H1 (cell line): ENCODE measurements around the gene AIF1L. TPM values are rescaled to one million over a fixed set of nuclear protein-coding genes. Genes with fewer than 3 reads are reported as not detected.

Experiments
- CTCF ChIA-PET: fragments of 300-600 bp; sonication (Branson Sonifier 250); formaldehyde crosslinking; loops from one replicate; lab custom pipeline; 2021; ENCODE audit not compliant: partially characterized antibody; lab: Charles Lee
- POLR2A ChIA-PET: fragments of 300-600 bp; sonication (Branson Sonifier 250); formaldehyde crosslinking; loops from one replicate; lab custom pipeline; 2021; ENCODE audit warnings: inconsistent platforms; ENCODE audit not compliant: partially characterized antibody; lab: Charles Lee
- DNase-seq, 2 experiments: peaks; one replicate each; pipeline versions ENCODE4 v3.0.0 to v3.0.0-alpha.2; 2010 to 2022; ENCODE audit warnings: low spot score in 2 of 2, low read depth in 1 of 2, mixed read lengths in 1 of 2
- FAIRE-seq: peaks from 2 replicates; lab custom pipeline; 2011; peaks lifted over from hg19 to GRCh38; lab: Jason Lieb, UNC
- H2AFZ ChIP-seq: 2 replicates; pipeline ENCODE4 v1.8.1; 2012; ENCODE audit warnings: low read length, inconsistent platforms
- H2AK5ac ChIP-seq: 2 replicates; pipeline ENCODE4 v1.6.1; 2013; ENCODE audit warnings: low read depth, low read length
- H2BK120ac ChIP-seq: replicated peaks from 2 replicates; pipeline ENCODE3; 2013; ENCODE audit warnings: low read depth, low read length, inconsistent platforms
- H2BK12ac ChIP-seq: 2 replicates; pipeline ENCODE4 v1.6.1; 2013; ENCODE audit warnings: low read depth, low read length
- H2BK15ac ChIP-seq: 2 replicates; pipeline ENCODE4 v1.6.1; 2013; ENCODE audit warnings: low read length
- H2BK20ac ChIP-seq: 2 replicates; pipeline ENCODE4 v1.6.1; 2013; ENCODE audit warnings: low read length
- H2BK5ac ChIP-seq: 2 replicates; pipeline ENCODE4 v1.6.1; 2013; ENCODE audit warnings: low read depth, low read length
- H3K14ac ChIP-seq: 2 replicates; pipeline ENCODE4 v1.6.1; 2013; ENCODE audit warnings: inconsistent platforms; ENCODE audit not compliant: insufficient read length
- H3K18ac ChIP-seq: 2 replicates; pipeline ENCODE4 v1.6.1; 2013; ENCODE audit warnings: low read length; ENCODE audit errors: extremely low read depth
- H3K23ac ChIP-seq: 2 replicates; pipeline ENCODE4 v1.6.1; 2013; ENCODE audit warnings: inconsistent platforms; ENCODE audit not compliant: insufficient read length
- H3K23me2 ChIP-seq: 2 replicates; pipeline ENCODE4 v1.6.1; 2013; ENCODE audit warnings: low read depth, low read length
- H3K27ac ChIP-seq: 2 replicates; pipeline ENCODE4 v1.6.1; 2011; ENCODE audit warnings: low read depth, low read length, inconsistent platforms
- H3K27me3 ChIP-seq, 4 experiments: replicated peaks in 1 of 4; 1 replicate in 1 of 4; 2 replicates in 3 of 4; pipeline versions ENCODE4 v1.6.1 to v1.8.1; 2011 to 2013; ENCODE audit warnings: low read length in 3 of 4, mild to moderate bottlenecking in 3 of 4, inconsistent platforms in 2 of 4, mixed read lengths in 2 of 4, moderate library complexity in 1 of 4; ENCODE audit not compliant: control insufficient read depth in 3 of 4, insufficient read depth in 3 of 4; ENCODE audit errors: extremely low read depth in 1 of 4
- H3K36me3 ChIP-seq, 4 experiments: 2 replicates each; pipeline versions ENCODE4 v1.6.1 to v1.8.1; 2011 to 2013; ENCODE audit warnings: mild to moderate bottlenecking in 4 of 4, low read length in 3 of 4, moderate library complexity in 2 of 4, control low read depth in 1 of 4, inconsistent platforms in 1 of 4; ENCODE audit not compliant: insufficient read depth in 4 of 4, control insufficient read depth in 2 of 4
- H3K4ac ChIP-seq: replicated peaks from 2 replicates; pipeline ENCODE3; 2013; ENCODE audit warnings: low read length, low read depth, mixed read lengths, inconsistent platforms; ENCODE audit not compliant: insufficient read length
- H3K4me1 ChIP-seq, 4 experiments: replicated peaks in 1 of 4; 1 replicate in 1 of 4; 2 replicates in 3 of 4; pipeline versions ENCODE4 v1.6.1 to v1.8.1; 2011 to 2013; ENCODE audit warnings: low read length in 3 of 4, inconsistent platforms in 2 of 4, mixed read lengths in 1 of 4; ENCODE audit not compliant: insufficient read depth in 4 of 4, control insufficient read depth in 3 of 4
- H3K4me2 ChIP-seq, 2 experiments: 2 replicates each; pipeline versions ENCODE4 v1.6.1 to v1.8.1; 2011 to 2013; ENCODE audit warnings: low read depth in 2 of 2, low read length in 2 of 2, control low read depth in 1 of 2, inconsistent platforms in 1 of 2, mild to moderate bottlenecking in 1 of 2; ENCODE audit not compliant: insufficient read depth in 1 of 2
- H3K4me3 ChIP-seq, 4 experiments: fragments of 200-600, 300-600 bp in 1 of 4; sonication (generic), shearing (Covaris generic), sonication (Bioruptor Twin) in 1 of 4; 2 replicates each; pipeline versions ENCODE4 v1.5.1 to v1.8.1; 2011 to 2016; ENCODE audit warnings: low read length in 4 of 4, low read depth in 3 of 4, control low read depth in 2 of 4, inconsistent platforms in 2 of 4, mild to moderate bottlenecking in 2 of 4, mixed read lengths in 1 of 4, moderate library complexity in 1 of 4; ENCODE audit not compliant: insufficient read depth in 2 of 4; ENCODE audit errors: extremely low read depth in 1 of 4
- H3K56ac ChIP-seq: replicated peaks from 2 replicates; pipeline ENCODE3; 2013; ENCODE audit warnings: low read depth, mild to moderate bottlenecking, mixed read lengths, low read length, inconsistent platforms; ENCODE audit not compliant: insufficient read length
- H3K79me1 ChIP-seq: 2 replicates; pipeline ENCODE4 v1.6.1; 2013; ENCODE audit warnings: low read depth, low read length, control low read depth
- H3K79me2 ChIP-seq, 2 experiments: 2 replicates each; pipeline versions ENCODE4 v1.6.1 to v1.8.1; 2012 to 2013; ENCODE audit warnings: low read length in 2 of 2, mild to moderate bottlenecking in 2 of 2, inconsistent platforms in 1 of 2; ENCODE audit not compliant: insufficient read depth in 2 of 2, control insufficient read depth in 1 of 2
- H3K9ac ChIP-seq, 4 experiments: replicated peaks in 1 of 4; 1 replicate in 1 of 4; 2 replicates in 3 of 4; pipeline versions ENCODE4 v1.6.1 to v1.8.1; 2011 to 2013; ENCODE audit warnings: low read depth in 3 of 4, low read length in 3 of 4, control low read depth in 2 of 4, mild to moderate bottlenecking in 2 of 4, moderate library complexity in 2 of 4, inconsistent platforms in 1 of 4; ENCODE audit errors: extremely low read depth in 1 of 4
- H3K9me3 ChIP-seq, 2 experiments: 2 replicates each; pipeline versions ENCODE4 v1.6.1 to v1.8.1; 2012 to 2013; ENCODE audit warnings: mild to moderate bottlenecking in 2 of 2, moderate library complexity in 2 of 2, control low read depth in 1 of 2, inconsistent platforms in 1 of 2, low read depth in 1 of 2, low read length in 1 of 2, mixed read lengths in 1 of 2; ENCODE audit not compliant: insufficient read depth in 2 of 2
- H4K20me1 ChIP-seq, 2 experiments: replicated peaks in 1 of 2; 2 replicates each; pipeline versions ENCODE3 to v1.8.1; 2011 to 2013; ENCODE audit warnings: inconsistent platforms in 2 of 2, low read length in 2 of 2, mild to moderate bottlenecking in 1 of 2; ENCODE audit not compliant: insufficient read depth in 2 of 2, control insufficient read depth in 1 of 2
- H4K5ac ChIP-seq: 2 replicates; pipeline ENCODE4 v1.6.1; 2013; ENCODE audit warnings: low read length, low read depth, mixed read lengths, inconsistent platforms; ENCODE audit not compliant: insufficient read length
- H4K8ac ChIP-seq: 2 replicates; pipeline ENCODE4 v1.8.0; 2013; ENCODE audit warnings: mild to moderate bottlenecking, moderate library complexity, low read length, inconsistent platforms; ENCODE audit not compliant: insufficient read depth; ENCODE audit errors: extremely low read depth
- H4K91ac ChIP-seq: replicated peaks from 2 replicates; pipeline ENCODE3; 2013; ENCODE audit warnings: low read length, mixed read lengths, inconsistent platforms; ENCODE audit not compliant: insufficient read length
- BACH1 ChIP-seq: IDR thresholded peaks from 2 replicates; pipeline ENCODE4 v1.6.1; 2012; ENCODE audit warnings: low read length, improper control_type of control experiment
- CHD2 ChIP-seq: IDR thresholded peaks from 2 replicates; pipeline ENCODE4 v1.6.1; 2012; ENCODE audit warnings: low read length, improper control_type of control experiment
- EZH2 ChIP-seq: fragments of 200-600 bp; sonication (generic); IDR thresholded peaks from 2 replicates; pipeline ENCODE4 v1.7.1; 2012; ENCODE audit warnings: low read depth, mild to moderate bottlenecking, moderate library complexity, low read length, inconsistent platforms; ENCODE audit not compliant: severe bottlenecking
- HDAC6 ChIP-seq: IDR thresholded peaks from one replicate; pipeline ENCODE4 v1.7.1; 2012; ENCODE audit warnings: low read depth, mild to moderate bottlenecking, inconsistent platforms, low read length, moderate library complexity
- JUN ChIP-seq: IDR thresholded peaks from 2 replicates; pipeline ENCODE4 v1.6.1; 2011; ENCODE audit warnings: low read depth, mild to moderate bottlenecking, improper control_type of control experiment, low read length
- KDM1A ChIP-seq: fragments of 200-600, 300-600 bp; sonication (generic); IDR thresholded peaks from 2 replicates; pipeline ENCODE4 v1.7.1; 2016; ENCODE audit warnings: mild to moderate bottlenecking, low read length, borderline replicate concordance
- POLR2AphosphoS5 ChIP-seq: IDR thresholded peaks from 2 replicates; pipeline ENCODE4 v1.6.1; 2011; ENCODE audit warnings: low read depth, low read length
- RBBP5 ChIP-seq: IDR thresholded peaks from 2 replicates; pipeline ENCODE4 v1.7.1; 2012; ENCODE audit warnings: low read depth, mild to moderate bottlenecking, inconsistent platforms, low read length, moderate library complexity, borderline replicate concordance
- RFX5 ChIP-seq: IDR thresholded peaks from 2 replicates; pipeline ENCODE4 v1.6.1; 2011; ENCODE audit warnings: low read depth, low read length, improper control_type of control experiment, borderline replicate concordance
- SAP30 ChIP-seq: fragments of 300-600 bp; sonication (generic); IDR thresholded peaks from 2 replicates; pipeline ENCODE4 v1.7.1; 2012; ENCODE audit warnings: low read length, moderate library complexity, mild to moderate bottlenecking, inconsistent platforms; ENCODE audit not compliant: insufficient read depth, insufficient replicate concordance
- SIX5 ChIP-seq: IDR thresholded peaks from 2 replicates; pipeline ENCODE4 v1.6.1; 2011; ENCODE audit warnings: mild to moderate bottlenecking, low read depth, low read length
- SP1 ChIP-seq: IDR thresholded peaks from 2 replicates; pipeline ENCODE4 v1.6.1; 2011; ENCODE audit warnings: low read depth, low read length
- whole genome bisulfite sequencing, 2 experiments: shearing (Covaris generic) in 1 of 2; methylation state at CpG; one replicate each; pipeline versions ENCODE4 v1.1.6 to v1.1.7; 2013 to 2015; ENCODE audit warnings: low lambda C conversion rate in 2 of 2, mixed read lengths in 2 of 2, inconsistent platforms in 1 of 2, low coverage in 1 of 2, missing lambda C conversion rate in 1 of 2; ENCODE audit not compliant: insufficient replicate concordance in 2 of 2, insufficient coverage in 1 of 2, insufficient read length in 1 of 2; ENCODE audit errors: extremely low coverage in 1 of 2, missing lambda C conversion rate in 1 of 2; 5-methylcytosine and 5-hydroxymethylcytosine counted together
- polyA plus RNA-seq, 7 experiments: library from polyadenylated mRNA; depleted of rRNA in 3 of 7; stranded (reverse) in 5 of 7; unstranded in 2 of 7; fragments of >200 nt in 5 of 7; fragments of 200-250 nt in 2 of 7; gene quantifications; 1 replicate in 5 of 7; 2 replicates in 1 of 7; 4 replicates in 1 of 7; pipeline versions ENCODE4 v1.2.1 to v1.2.3, GENCODE V29; 2011 to 2013; ENCODE audit warnings: missing spikeins in 2 of 7, mixed read lengths in 2 of 7
- total RNA-seq: library from RNA; stranded (reverse); fragmentation: NEBNext Ultra II Directional; extraction: Animal tissue kit (Norgen Biotek cat#: 25700); gene quantifications from 2 replicates; pipeline ENCODE4 v1.2.1, GENCODE V29; 2021

Gene AIF1L
- total and polyA plus RNA-seq, 2 of the 8 experiments (the other 6 are each of a cell fraction or from before 2014, with no cell fraction given), result 70.7 to 149 TPM

DNA sequence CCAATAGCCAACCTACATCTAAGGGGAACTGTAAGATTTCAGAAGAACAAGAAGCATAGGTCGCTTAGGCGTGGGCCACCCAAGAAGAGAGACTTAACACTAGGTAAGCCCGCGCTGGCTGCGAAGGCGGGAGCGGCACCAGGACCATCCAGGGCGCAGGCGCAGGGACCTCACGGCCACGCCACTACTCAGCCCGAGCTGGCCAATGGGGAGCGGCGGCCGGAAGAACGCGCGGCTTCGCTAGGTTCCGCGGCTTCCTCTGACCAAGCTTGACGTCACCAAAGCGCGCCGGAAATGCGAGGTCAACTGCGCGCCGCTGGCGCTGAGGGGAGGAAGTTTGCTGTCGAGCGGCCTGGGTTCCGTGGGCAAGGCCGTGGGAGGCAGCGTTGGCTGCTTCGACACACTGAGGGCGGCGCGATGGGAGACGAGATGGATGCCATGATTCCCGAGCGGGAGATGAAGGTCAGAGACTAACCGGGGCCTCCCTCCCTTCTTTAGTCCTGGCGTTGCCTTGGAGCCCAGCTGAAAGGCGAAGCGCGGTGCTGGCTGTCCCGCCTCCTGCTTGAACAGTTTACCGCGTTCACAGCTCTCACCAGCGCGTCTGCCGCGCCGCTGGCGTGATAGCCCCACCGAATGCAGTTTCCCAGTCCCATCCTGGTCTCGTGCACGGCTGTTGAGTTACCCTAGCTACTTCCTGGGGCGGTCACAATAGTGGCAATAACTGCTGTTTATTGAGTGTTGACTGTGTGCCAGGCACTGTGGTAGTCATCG is 29.1 kb downstream of the AIF1L start, which contains the start of gene NUP214:
NUP214 (plus strand) TSS at position 299 of the 771 bp plus-strand sequence; CDS start at position 418, 119 bp downstream.
- Histone ChIP-seq H2BK12ac (peak within 1 kb of the TSS; percentile 90; the same call in 1 of the 2 replicates), H3K9ac (peak within 1 kb of the TSS; percentile 84 to 95 (median 90)), H3K36me3 (peaks cover 14 to 43% (median 37%) of the 10 kb centered on the region in 4 experiments; a peak in 7 of 8 replicates), H3K18ac (peak within 1 kb of the TSS; percentile 83), H3K4me3 (peak within 1 kb of the TSS; percentile 93 to 99 (median 96)), H2BK120ac (no peak within 1 kb of the TSS), H3K27me3 (no peaks in the 10 kb centered on the region), H2AFZ (peak within 1 kb of the TSS; percentile 30; the same call in 1 of the 2 replicates), H2BK20ac (no peak within 1 kb of the TSS), H3K23ac (no peak within 1 kb of the TSS), H3K4ac (peak within 1 kb of the TSS; percentile 63), H2BK5ac (peak within 1 kb of the TSS; percentile 67), H3K14ac (no peak within 1 kb of the TSS), H3K4me1 (peaks cover 0 to 3% (median 0%) of the 10 kb centered on the region in 4 experiments; a peak in 1 of 7 replicates), H3K56ac (peak within 1 kb of the TSS; percentile 42), H3K23me2 (peaks cover 7% of the 10 kb centered on the region; the same call in 1 of the 2 replicates), H4K20me1 (peaks cover 0 to 8% of the 10 kb centered on the region in 2 experiments), H4K91ac (peak within 1 kb of the TSS; percentile 96), H4K5ac (peak within 1 kb of the TSS; percentile 82), H3K79me2 (peaks cover 0 to 16% of the 10 kb centered on the region in 2 experiments; a peak in 2 of 4 replicates), H3K9me3 (no peaks in the 10 kb centered on the region), H2AK5ac (peak within 1 kb of the TSS; percentile 44; the same call in 1 of the 2 replicates), H4K8ac (peak within 1 kb of the TSS; percentile 98), H3K4me2 (peak within 1 kb of the TSS; percentile 73 to 98), H3K27ac (peak within 1 kb of the TSS; percentile 90), H2BK15ac (no peak within 1 kb of the TSS), H3K79me1 (peaks cover 6% of the 10 kb centered on the region)
- CTCF ChIA-PET, result interaction anchor here (0.9 to 1.5 kb wide), 5 partner anchors 8 to 68 kb away, joined by 3 to 10 read pairs (median 4); no protein-coding TSS in a partner anchor
- FAIRE-seq (no peak), DNase-seq (peak; percentile 89 to 100)
- POLR2A ChIA-PET, result interaction anchor here (0.5 to 32.4 kb wide), 18 partner anchors 8 to 202 kb away, joined by 3 to 751 read pairs (median 4); partner anchors contain the start of gene AIF1L
- 1% methylated on average over 55 of the region's 61 CpGs; no CpG with 5 or more reads in 1 of the 2 experiments for WGBS, 2 experiments
- TF ChIP-seq SAP30 (peak; percentile 94), SIX5 (peak; percentile 26; the same call in 1 of the 2 replicates), BACH1 (no peak), RBBP5 (peak; percentile 84; the same call in 1 of the 2 replicates), KDM1A (no peak), HDAC6 (no peak), SP1 (no peak), CHD2 (peak; percentile 87), POLR2AphosphoS5 (peak; percentile 98), RFX5 (no peak), EZH2 (no peak), JUN (no peak)
